ENCODE results near the gene CDK16. TPM values are rescaled to one million over a fixed set of nuclear protein-coding genes. Genes with fewer than 3 reads are reported as not detected.

Gene CDK16
- total RNA-seq, 1 donor from 2014 or later: 54.8 TPM

- H3K27me3 ChIP-seq (ENCODE audit: control insufficient read depth, insufficient read depth, low read length): no peaks in the 10 kb centered on the region
- FAIRE-seq (no peak), DNase-seq (ENCODE audit: low read depth) (no peak)
- no peak overlapping the region for H3K4me3 ChIP-seq (ENCODE audit: low read depth, low read length)
- no peak for TF ChIP-seq CTCF (IDR thresholded peaks at IDR 0.05; ENCODE audit: insufficient read depth, low read length, severe bottlenecking)
- H3K36me3 ChIP-seq (ENCODE audit: control insufficient read depth, insufficient read depth, low read length): peaks cover 2% of the 10 kb centered on the region
Observed at GRCh38 chrX:47187106-47187677, 31.3 kb upstream of the CDK16 start.

GRCh38 chrX:47189906-47190305 is 28.6 kb upstream of the CDK16 start:
- H3K4me3 ChIP-seq (ENCODE audit: low read depth, low read length): no peak overlapping the region
- no peak for DNase-seq (ENCODE audit: low read depth)
- H3K36me3 ChIP-seq (ENCODE audit: control insufficient read depth, insufficient read depth, low read length): no peaks in the 10 kb centered on the region
- no peak for FAIRE-seq
- H3K27me3 ChIP-seq (ENCODE audit: control insufficient read depth, insufficient read depth, low read length): no peaks in the 10 kb centered on the region
- TF ChIP-seq CTCF (IDR thresholded peaks at IDR 0.05; ENCODE audit: insufficient read depth, low read length, severe bottlenecking): no peak

GRCh38 chrX:47190445-47191269 is 27.8 kb upstream of the CDK16 start:
- FAIRE-seq (no peak), DNase-seq (ENCODE audit: low read depth) (peak; percentile 78)
- Histone ChIP-seq H3K36me3 (ENCODE audit: control insufficient read depth, insufficient read depth, low read length) (no peaks in the 10 kb centered on the region), H3K4me3 (ENCODE audit: low read depth, low read length) (peak overlapping the region; percentile 55), H3K27me3 (ENCODE audit: control insufficient read depth, insufficient read depth, low read length) (no peaks in the 10 kb centered on the region)
- no peak for TF ChIP-seq CTCF (IDR thresholded peaks at IDR 0.05; ENCODE audit: insufficient read depth, low read length, severe bottlenecking)

GRCh38 chrX:47191331-47191730 is 27.1 kb upstream of the CDK16 start:
- DNase-seq (ENCODE audit: low read depth): peak; percentile 63
- no peak for FAIRE-seq
- TF ChIP-seq CTCF (IDR thresholded peaks at IDR 0.05; ENCODE audit: insufficient read depth, low read length, severe bottlenecking): no peak
- Histone ChIP-seq H3K36me3 (ENCODE audit: control insufficient read depth, insufficient read depth, low read length) (no peaks in the 10 kb centered on the region), H3K27me3 (ENCODE audit: control insufficient read depth, insufficient read depth, low read length) (no peaks in the 10 kb centered on the region), H3K4me3 (ENCODE audit: low read depth, low read length) (peak overlapping the region; percentile 55)

- Histone ChIP-seq H3K36me3 (ENCODE audit: control insufficient read depth, insufficient read depth, low read length) (peaks cover 2% of the 10 kb centered on the region), H3K4me3 (ENCODE audit: low read depth, low read length) (peak overlapping the region; percentile 55), H3K27me3 (ENCODE audit: control insufficient read depth, insufficient read depth, low read length) (no peaks in the 10 kb centered on the region)
- FAIRE-seq (no peak), DNase-seq (ENCODE audit: low read depth) (no peak)
- TF ChIP-seq CTCF (IDR thresholded peaks at IDR 0.05; ENCODE audit: insufficient read depth, low read length, severe bottlenecking): no peak
Observed at GRCh38 chrX:47191806-47192401, 26.6 kb upstream of the CDK16 start.

All from bronchial epithelial cell (primary cell).